A549 treated with RU486 at 1 μM for 4 hours (cell line): ENCODE data around the gene LTBP4. TPM values are rescaled to one million over a fixed set of nuclear protein-coding genes. Genes with fewer than 3 reads are reported as not detected.

ENCODE experiments used
- total RNA-seq: library from RNA; stranded (reverse); fragments of 200-300 nt; extraction: Qiagen RNA extraction; gene quantifications from 5 replicates; pipeline ENCODE4 v1.2.3, GENCODE V29; 2022; ENCODE audit warnings: low read depth

LTBP4 gene, protein sequence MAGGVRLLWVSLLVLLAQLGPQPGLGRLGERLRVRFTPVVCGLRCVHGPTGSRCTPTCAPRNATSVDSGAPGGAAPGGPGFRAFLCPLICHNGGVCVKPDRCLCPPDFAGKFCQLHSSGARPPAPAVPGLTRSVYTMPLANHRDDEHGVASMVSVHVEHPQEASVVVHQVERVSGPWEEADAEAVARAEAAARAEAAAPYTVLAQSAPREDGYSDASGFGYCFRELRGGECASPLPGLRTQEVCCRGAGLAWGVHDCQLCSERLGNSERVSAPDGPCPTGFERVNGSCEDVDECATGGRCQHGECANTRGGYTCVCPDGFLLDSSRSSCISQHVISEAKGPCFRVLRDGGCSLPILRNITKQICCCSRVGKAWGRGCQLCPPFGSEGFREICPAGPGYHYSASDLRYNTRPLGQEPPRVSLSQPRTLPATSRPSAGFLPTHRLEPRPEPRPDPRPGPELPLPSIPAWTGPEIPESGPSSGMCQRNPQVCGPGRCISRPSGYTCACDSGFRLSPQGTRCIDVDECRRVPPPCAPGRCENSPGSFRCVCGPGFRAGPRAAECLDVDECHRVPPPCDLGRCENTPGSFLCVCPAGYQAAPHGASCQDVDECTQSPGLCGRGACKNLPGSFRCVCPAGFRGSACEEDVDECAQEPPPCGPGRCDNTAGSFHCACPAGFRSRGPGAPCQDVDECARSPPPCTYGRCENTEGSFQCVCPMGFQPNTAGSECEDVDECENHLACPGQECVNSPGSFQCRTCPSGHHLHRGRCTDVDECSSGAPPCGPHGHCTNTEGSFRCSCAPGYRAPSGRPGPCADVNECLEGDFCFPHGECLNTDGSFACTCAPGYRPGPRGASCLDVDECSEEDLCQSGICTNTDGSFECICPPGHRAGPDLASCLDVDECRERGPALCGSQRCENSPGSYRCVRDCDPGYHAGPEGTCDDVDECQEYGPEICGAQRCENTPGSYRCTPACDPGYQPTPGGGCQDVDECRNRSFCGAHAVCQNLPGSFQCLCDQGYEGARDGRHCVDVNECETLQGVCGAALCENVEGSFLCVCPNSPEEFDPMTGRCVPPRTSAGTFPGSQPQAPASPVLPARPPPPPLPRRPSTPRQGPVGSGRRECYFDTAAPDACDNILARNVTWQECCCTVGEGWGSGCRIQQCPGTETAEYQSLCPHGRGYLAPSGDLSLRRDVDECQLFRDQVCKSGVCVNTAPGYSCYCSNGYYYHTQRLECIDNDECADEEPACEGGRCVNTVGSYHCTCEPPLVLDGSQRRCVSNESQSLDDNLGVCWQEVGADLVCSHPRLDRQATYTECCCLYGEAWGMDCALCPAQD (N-terminal part only)
- 42.6 to 67.2 TPM (median 46.7 TPM) in 5 replicates for total RNA-seq

GRCh38 chr19:40601134-40601974 lies at the start of gene LTBP4:
Gene LTBP4, plus strand, starts transcription at chr19:40601369. Its CDS starts 19 bp downstream, at chr19:40601388.

DNA sequence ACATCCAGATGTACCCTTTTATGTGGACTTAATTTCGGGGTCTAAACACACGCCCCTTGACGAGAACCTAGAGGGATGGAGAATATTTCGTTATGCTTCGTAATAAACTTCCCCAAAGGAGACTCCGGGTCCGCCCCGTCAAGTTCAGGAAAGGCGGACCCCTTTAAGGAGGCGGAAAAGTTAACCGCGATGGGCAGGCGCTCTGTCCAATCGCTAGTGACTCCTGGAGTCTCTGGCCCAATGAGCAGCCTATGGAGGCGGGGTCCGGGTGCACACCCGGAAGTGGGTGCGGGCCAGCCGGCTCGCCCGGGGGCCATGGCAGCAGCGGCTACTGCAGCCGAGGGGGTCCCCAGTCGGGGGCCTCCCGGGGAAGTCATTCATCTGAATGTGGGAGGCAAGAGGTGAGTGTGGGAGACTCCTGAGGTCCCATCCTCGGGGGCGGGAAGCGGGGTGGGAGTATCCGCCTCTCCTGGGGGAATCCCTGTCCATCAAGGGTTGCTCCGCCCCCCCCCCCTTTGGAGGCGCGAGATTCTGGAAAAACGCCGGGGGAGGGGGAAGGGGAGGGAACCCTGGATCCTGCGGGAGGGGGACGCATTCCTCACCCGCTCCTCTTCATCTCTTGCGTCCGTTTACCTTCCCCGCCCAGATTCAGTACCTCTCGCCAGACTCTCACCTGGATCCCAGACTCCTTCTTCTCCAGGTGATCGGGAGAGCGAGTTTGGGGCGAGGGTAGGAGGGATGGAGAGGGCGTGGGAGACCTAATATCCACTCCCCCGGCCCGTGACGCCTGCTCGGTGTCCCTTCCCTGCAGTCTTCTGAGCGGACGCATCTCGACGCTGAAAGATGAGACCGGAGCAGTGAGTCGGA lies 24.4 kb upstream of the LTBP4 start, which contains the start of gene SHKBP1:
Gene SHKBP1 (plus strand): TSS at position 289 of the 867 bp plus-strand sequence. CDS start 27 bp downstream, at position 316.

Other genes with a start within 250 kb of the LTBP4 start
- 0.15 to 0.32 TPM (median 0.19 TPM) in 5 replicates for gene HIPK4, start 211.2 kb upstream of the LTBP4 start, total RNA-seq
- gene PRX, start 188.0 kb upstream of the LTBP4 start, total RNA-seq, result 1.2 to 1.7 TPM (median 1.3 TPM) in 5 replicates
- gene SERTAD1, start 175.4 kb upstream of the LTBP4 start, total RNA-seq, result 24.4 to 39.2 TPM (median 32.1 TPM) in 5 replicates
- 37.9 to 45.3 TPM (median 38.7 TPM) in 5 replicates for gene SERTAD3, start 157.0 kb upstream of the LTBP4 start, total RNA-seq
- gene BLVRB, start 135.6 kb upstream of the LTBP4 start, total RNA-seq, result 233 to 340 TPM (median 311 TPM) in 5 replicates
- gene SPTBN4, start 134.4 kb upstream of the LTBP4 start, total RNA-seq, result 0.59 to 1.3 TPM (median 0.90 TPM) in 5 replicates
- 99.0 to 162 TPM (median 140 TPM) in 5 replicates for gene SHKBP1, start 24.5 kb upstream of the LTBP4 start, total RNA-seq
- 47.2 to 71.5 TPM (median 63.4 TPM) in 5 replicates for gene NUMBL, start 89.3 kb downstream of the LTBP4 start, total RNA-seq
- gene COQ8B, start 115.5 kb downstream of the LTBP4 start, total RNA-seq, result 55.7 to 69.6 TPM (median 67.0 TPM) in 5 replicates
- gene ITPKC, start 115.7 kb downstream of the LTBP4 start, total RNA-seq, result 15.1 to 20.5 TPM (median 17.7 TPM) in 5 replicates
- gene ACTMAP, start 149.1 kb downstream of the LTBP4 start, total RNA-seq, result 12.8 to 21.0 TPM (median 19.4 TPM) in 5 replicates
- gene SNRPA, start 149.8 kb downstream of the LTBP4 start, total RNA-seq, result 148 to 217 TPM (median 162 TPM) in 5 replicates
- gene MIA, start 174.2 kb downstream of the LTBP4 start, total RNA-seq, result 1.1 TPM in 1 of 5 replicates, not detected in the others
- gene RAB4B, start 176.9 kb downstream of the LTBP4 start, total RNA-seq, result 11.0 to 21.4 TPM (median 18.5 TPM) in 5 replicates
- gene EGLN2, start 197.8 kb downstream of the LTBP4 start, total RNA-seq, result 66.3 to 90.3 TPM (median 84.8 TPM) in 5 replicates
- 0.26 TPM in 1 of 5 replicates, not detected in the others for gene CYP2A6, start 249.1 kb downstream of the LTBP4 start, total RNA-seq